Measurements from ENCODE around the gene PPARG. TPM values are rescaled to one million over a fixed set of nuclear protein-coding genes. Genes with fewer than 3 reads are reported as not detected.
"Not testable (repeated sequence)": the region's sequence is repeated elsewhere in the genome, so short reads cannot be mapped to it uniquely, and the experiment has no call there.

The PPARG gene
- total and polyA plus RNA-seq, 2 donors = 18.6 to 62.9 TPM

DNA sequence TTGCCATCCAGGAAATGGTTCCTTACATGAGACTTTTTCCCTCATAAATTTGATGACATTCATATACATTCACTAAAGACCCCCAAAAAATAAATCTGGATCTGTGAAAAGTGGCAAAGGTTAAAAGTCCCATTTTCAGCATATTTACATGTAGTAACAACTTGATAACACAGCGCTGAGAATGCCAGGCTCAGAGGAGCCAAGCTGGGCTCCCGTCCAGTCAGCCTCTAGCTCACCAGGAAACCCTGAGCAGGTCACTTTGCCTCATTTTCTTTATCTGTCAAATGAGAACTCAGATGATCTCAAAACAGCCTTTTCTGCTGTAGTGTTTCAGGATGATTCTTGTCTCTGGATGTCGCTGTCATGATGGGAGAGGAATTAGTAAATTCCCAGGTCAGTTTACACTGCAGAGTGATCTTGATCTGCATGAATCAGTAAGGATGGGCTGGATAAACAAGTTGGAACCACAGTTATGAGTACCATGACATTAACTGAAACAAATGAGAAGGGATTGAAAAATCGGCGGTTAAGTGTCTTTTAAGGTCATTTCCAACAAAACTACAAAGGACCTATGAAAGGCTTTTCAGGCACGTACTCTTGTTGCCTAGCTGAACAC lies 82.8 kb downstream of the PPARG start:
- Histone ChIP-seq H3K27ac (ENCODE audit: low read depth) (no peak overlapping the region), H3K36me3 (ENCODE audit: insufficient read depth) (peaks cover 2% of the 10 kb centered on the region), H3K4me3 (ENCODE audit: low read depth, low read length) (no peak overlapping the region), H3K4me1 (ENCODE audit: insufficient read depth) (no peaks in the 10 kb centered on the region)
- 34% methylated on average over 6 of the region's 6 CpGs for WGBS
- DNase-seq (ENCODE audit: extremely low spot score) = no peak

DNA sequence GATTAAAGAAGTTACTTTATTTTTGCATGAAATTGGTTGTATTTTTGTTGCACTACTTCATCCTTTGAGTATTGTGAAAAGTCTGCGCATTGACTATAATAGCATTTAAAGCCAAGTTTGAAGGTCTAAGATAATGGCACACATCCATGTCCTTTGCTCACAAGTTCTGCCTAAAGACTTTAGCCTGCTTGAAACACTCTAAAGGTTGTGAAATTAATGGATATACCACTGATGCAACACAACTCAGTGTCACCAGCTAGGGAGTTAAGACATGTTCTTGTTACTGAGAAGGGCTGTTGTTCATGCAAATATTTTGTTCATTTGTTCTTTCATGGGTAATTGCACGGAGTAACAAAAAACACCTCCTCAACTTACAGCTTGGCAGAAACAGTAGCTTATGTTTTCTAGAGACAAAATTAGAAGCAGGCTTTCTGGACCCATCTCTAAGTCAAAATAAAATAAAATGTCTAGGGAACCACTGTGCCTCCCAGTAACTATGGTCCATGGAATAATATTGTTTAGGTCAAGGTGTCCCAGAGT lies 83.9 kb downstream of the PPARG start:
- no peak overlapping the region for H3K27ac ChIP-seq (ENCODE audit: low read depth)
- peaks cover 2% of the 10 kb centered on the region for H3K36me3 ChIP-seq (ENCODE audit: insufficient read depth)
- 88% methylated on average over 2 of the region's 2 CpGs for WGBS
- no peaks in the 10 kb centered on the region for H3K4me1 ChIP-seq (ENCODE audit: insufficient read depth)
- no peak for DNase-seq (ENCODE audit: extremely low spot score)
- no peak overlapping the region for H3K4me3 ChIP-seq (ENCODE audit: low read depth, low read length)

DNA sequence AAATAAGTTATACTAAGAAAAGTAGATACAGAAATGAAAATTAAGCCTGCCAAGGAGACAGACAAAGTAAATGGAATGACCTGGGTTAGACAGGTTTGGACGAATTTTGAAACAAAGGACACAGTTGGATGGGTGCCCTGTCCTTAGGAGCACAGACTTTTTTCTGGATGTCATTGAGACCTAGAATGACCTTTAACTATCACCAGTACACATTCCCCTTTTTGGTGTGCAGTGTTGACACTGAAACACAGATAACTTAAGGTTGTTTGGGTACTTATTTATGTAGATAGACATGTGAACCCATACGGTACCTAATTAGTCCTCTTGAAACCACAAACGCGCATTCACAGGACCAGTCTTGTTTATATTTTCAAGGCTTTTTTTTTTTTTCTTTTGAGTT lies 86.7 kb downstream of the PPARG start:
- no peak for DNase-seq (ENCODE audit: extremely low spot score)
- peaks cover 2% of the 10 kb centered on the region for H3K36me3 ChIP-seq (ENCODE audit: insufficient read depth)
- no peak overlapping the region for H3K4me3 ChIP-seq (ENCODE audit: low read depth, low read length)
- H3K27ac ChIP-seq (ENCODE audit: low read depth) = no peak overlapping the region
- WGBS = 72% methylated on average over 4 of the region's 4 CpGs
- no peaks in the 10 kb centered on the region for H3K4me1 ChIP-seq (ENCODE audit: insufficient read depth)

DNA sequence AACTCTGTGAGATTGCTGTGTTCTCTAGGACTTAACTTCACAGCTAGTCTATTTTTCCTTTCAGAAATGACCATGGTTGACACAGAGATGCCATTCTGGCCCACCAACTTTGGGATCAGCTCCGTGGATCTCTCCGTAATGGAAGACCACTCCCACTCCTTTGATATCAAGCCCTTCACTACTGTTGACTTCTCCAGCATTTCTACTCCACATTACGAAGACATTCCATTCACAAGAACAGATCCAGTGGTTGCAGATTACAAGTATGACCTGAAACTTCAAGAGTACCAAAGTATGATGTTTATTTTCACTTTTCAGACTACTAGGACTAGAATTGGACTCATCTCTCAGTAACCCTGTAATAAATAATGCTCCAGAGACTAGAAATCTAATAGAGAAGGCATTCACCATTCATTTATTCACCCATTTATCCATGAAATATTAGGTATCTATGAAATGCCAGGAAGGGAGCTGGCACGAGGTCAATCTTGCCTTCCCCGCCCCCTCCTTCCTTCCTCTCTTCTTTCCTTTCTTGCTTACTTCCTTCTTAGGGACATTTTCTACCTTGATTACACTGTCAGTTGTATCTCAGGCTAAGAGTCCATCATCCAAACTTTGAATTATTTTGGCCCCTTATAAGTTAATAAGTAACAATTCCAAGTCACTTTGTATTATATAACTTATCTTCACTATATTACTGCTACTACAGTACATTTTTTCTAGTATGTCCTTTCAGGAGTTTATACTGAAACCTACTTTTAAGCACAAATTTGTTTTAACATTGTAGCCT lies 91.0 kb downstream of the PPARG start:
- Histone ChIP-seq H3K36me3 (ENCODE audit: insufficient read depth) (peaks cover 2% of the 10 kb centered on the region), H3K4me1 (ENCODE audit: insufficient read depth) (peaks cover 2% of the 10 kb centered on the region), H3K4me3 (ENCODE audit: low read depth, low read length) (no peak overlapping the region), H3K27ac (ENCODE audit: low read depth) (no peak overlapping the region)
- DNase-seq (ENCODE audit: extremely low spot score) = no peak
- WGBS = 75% methylated on average over 5 of the region's 5 CpGs

DNA sequence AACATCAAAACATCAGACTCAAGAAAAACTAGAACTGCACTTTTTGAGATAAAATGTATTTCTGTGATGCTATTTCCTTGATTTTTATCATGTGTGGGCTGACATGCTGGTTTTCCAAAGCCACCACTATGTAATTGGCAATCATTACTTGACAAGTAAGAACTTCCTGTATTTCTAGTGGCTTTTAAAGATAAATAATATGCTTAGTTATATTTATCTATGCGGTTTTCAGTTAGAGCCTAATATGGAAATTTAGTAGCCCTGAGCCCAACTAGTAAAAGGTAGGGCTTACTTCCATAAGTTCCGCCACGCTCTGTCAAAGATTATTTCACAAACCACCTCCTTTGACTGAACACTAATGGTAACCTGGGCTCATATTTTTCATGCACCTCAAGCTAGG lies 91.6 kb downstream of the PPARG start:
- no peak for DNase-seq (ENCODE audit: extremely low spot score)

DNA sequence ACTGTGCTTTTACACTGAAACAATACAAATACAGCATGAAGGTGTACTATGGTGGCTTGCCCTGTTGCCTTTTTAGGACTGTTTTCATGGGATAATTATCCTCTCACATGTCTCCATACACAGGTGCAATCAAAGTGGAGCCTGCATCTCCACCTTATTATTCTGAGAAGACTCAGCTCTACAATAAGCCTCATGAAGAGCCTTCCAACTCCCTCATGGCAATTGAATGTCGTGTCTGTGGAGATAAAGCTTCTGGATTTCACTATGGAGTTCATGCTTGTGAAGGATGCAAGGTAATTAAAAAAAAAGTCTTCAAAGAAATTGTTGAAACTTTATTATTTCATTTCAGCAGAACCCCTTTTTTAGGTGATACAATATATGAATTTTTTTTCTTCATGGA lies 92.3 kb downstream of the PPARG start:
- WGBS = 70% methylated on average over 1 of the region's 1 CpG
- no peak overlapping the region for H3K27ac ChIP-seq (ENCODE audit: low read depth)
- peaks cover under 1% of the 10 kb centered on the region for H3K36me3 ChIP-seq (ENCODE audit: insufficient read depth)
- H3K4me3 ChIP-seq (ENCODE audit: low read depth, low read length) = no peak overlapping the region
- peaks cover 2% of the 10 kb centered on the region for H3K4me1 ChIP-seq (ENCODE audit: insufficient read depth)
- DNase-seq (ENCODE audit: extremely low spot score) = no peak

More for the DNA sequence above, 91.6 kb downstream of the PPARG start:
- peaks cover 2% of the 10 kb centered on the region for H3K36me3 ChIP-seq (ENCODE audit: insufficient read depth)
- no peak overlapping the region for H3K27ac ChIP-seq (ENCODE audit: low read depth)
- WGBS = 66% methylated on average over 3 of the region's 3 CpGs
- H3K4me3 ChIP-seq (ENCODE audit: low read depth, low read length) = no peak overlapping the region
- peaks cover 2% of the 10 kb centered on the region for H3K4me1 ChIP-seq (ENCODE audit: insufficient read depth)

DNA sequence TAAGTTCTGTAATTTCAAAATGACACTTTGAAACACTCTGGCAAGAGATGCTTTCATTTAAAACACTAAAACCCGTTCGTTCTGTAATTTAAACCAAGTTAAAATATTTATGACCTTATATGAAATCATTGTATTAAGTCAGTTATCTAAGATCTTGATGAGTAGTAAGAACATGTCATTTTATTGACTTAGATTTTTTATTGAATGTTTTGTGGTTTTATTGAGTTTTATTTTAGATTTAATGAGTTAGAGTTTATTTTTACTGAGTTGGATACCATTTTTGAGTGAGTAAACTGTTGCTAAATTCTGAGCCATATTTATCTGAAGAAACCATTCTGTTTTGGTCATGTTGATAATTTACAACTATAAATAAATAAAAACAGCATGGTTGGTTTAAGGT lies 94.3 kb downstream of the PPARG start:
- no peak for DNase-seq (ENCODE audit: extremely low spot score)
- Histone ChIP-seq H3K4me3 (ENCODE audit: low read depth, low read length) (no peak overlapping the region), H3K4me1 (ENCODE audit: insufficient read depth) (peaks cover 2% of the 10 kb centered on the region), H3K36me3 (ENCODE audit: insufficient read depth) (no peaks in the 10 kb centered on the region), H3K27ac (ENCODE audit: low read depth) (no peak overlapping the region)
- 46% methylated on average over 2 of the region's 2 CpGs for WGBS

DNA sequence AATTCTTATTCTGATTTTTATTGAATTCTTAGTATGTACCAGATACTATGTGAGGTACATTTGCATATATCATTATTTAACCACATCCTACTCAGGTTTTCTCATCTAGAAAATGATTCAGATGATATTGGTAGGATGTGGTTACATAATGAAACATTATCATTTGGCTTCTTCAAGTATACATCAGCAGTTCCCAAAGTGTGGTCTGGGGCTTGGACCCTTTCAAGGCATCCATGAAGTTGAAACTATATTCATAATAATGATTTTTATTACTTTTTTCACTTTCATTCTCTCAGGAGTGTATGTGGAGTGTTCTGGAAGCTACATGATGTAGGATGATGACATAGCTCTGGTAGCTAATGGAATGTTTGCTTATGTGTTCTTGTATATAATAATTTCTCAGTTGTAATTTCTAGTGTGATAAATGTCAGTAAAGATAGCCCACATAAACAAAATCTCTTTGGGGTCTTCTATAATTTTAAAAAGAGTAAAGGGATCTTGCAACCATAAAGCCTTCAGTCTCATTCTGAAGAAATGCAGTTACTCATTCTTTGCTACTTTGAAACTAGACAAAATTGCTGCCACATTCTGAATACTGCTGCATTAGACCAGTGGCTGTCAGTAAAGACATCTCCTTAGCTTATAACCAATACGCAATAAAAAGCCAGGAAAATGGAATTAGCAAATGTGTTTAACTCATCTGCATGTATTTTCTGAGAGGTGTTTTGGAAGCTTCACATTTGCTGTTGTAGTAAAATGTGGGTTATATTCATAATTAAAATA lies 95.8 kb downstream of the PPARG start:
- H3K4me3 ChIP-seq (ENCODE audit: low read depth, low read length) = no peak overlapping the region
- peaks cover 2% of the 10 kb centered on the region for H3K4me1 ChIP-seq (ENCODE audit: insufficient read depth)
- no peak for DNase-seq (ENCODE audit: extremely low spot score)
- H3K27ac ChIP-seq (ENCODE audit: low read depth) = no peak overlapping the region
- 49% methylated on average over 1 of the region's 1 CpG for WGBS
- no peaks in the 10 kb centered on the region for H3K36me3 ChIP-seq (ENCODE audit: insufficient read depth)

DNA sequence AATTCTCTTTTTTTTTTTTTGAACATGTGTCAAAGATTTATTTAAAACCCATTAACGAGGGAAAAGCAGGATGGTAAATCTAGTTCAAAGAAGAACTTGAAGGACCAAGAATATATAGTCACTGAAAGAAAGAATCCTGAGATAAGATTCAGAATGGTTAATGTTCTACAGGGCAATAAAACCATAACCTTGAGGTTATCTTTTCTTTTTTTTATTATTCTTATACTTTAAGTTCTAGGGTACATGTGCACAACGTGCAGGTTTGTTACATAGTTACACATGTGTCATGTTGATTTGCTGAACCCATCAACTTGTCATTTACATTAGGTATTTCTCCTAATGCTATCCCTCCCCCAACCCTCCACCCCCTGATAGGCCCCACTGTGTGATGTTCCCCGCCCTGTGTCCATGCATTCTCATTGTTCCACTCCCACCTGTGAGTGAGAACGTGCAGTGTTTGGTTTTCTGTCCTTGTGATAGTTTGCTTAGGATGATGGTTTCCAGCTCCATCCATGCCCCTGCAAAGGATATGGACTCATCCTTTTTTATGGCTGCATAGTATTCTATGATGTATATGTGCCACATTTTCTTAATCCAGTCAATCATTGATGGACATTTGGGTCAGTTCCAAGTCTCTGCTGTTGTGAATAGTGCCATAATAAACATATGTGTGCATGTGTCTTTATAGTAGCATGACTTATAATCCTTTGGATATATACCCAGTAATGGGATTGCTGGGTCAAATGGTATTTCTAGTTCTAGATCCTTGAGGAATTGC lies 97.8 kb downstream of the PPARG start:
- not testable (repeated sequence) for H3K4me1 ChIP-seq (ENCODE audit: insufficient read depth); H3K27ac ChIP-seq (ENCODE audit: low read depth); H3K4me3 ChIP-seq (ENCODE audit: low read depth, low read length); H3K36me3 ChIP-seq (ENCODE audit: insufficient read depth); DNase-seq (ENCODE audit: extremely low spot score)
- 70% methylated on average over 4 of the region's 4 CpGs for WGBS

DNA sequence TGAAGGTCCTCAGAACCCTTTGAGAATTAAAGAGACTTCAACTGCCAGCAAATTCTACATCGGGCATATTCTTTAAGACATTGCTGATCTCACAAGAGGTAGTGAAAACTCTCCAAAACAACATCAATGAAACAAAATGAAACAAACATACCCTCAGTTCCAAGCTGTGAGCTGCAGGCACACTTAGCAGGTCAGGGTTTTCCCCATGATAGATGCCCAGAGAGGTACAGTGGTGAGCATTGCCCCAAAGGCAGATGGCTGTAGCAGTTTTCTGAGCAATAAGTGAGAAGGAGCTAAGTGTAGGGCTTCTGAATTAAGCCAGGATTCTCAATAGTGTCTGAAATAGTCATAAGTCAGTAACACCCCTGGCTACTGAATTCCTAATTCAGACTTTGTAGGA lies 99.3 kb downstream of the PPARG start:
- Histone ChIP-seq H3K27ac (ENCODE audit: low read depth) (no peak overlapping the region), H3K4me3 (ENCODE audit: low read depth, low read length) (no peak overlapping the region), H3K4me1 (ENCODE audit: insufficient read depth) (no peaks in the 10 kb centered on the region), H3K36me3 (ENCODE audit: insufficient read depth) (no peaks in the 10 kb centered on the region)
- 85% methylated on average over 1 of the region's 1 CpG for WGBS
- DNase-seq (ENCODE audit: extremely low spot score) = no peak

DNA sequence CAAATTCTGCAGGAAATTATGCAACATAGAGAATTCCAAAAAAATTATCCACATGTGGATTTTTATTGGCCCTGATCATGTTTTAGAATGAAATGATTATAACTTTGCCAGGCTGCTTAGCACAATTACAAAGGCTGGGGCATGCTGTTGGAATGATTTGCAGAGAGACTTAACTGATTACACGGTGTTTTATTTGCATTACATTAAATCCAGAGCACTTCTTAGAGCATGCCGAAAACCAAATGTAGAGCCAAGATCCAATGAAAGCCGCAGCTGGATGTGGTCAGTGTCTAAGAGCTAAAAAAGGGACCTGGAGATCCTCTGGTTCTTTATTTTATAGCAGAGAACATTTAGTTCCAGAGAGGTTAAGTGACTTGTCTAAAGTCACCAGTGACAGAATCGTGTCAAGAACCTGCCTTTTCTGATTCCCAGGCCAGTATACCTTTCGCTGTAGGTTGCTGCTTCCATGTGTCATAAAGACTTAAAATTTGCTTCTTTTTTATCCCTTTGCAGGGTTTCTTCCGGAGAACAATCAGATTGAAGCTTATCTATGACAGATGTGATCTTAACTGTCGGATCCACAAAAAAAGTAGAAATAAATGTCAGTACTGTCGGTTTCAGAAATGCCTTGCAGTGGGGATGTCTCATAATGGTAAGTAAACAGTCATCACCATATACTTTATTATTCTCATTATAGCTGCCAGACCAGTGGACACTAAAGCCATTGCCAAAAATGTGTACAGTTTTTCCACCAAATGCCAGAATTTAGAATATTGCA lies 103.4 kb downstream of the PPARG start:
- WGBS = 33% methylated on average over 8 of the region's 8 CpGs
- H3K4me3 ChIP-seq (ENCODE audit: low read depth, low read length) = no peak overlapping the region
- no peak for DNase-seq (ENCODE audit: extremely low spot score)
- peaks cover 2% of the 10 kb centered on the region for H3K36me3 ChIP-seq (ENCODE audit: insufficient read depth)
- H3K27ac ChIP-seq (ENCODE audit: low read depth) = no peak overlapping the region
- no peaks in the 10 kb centered on the region for H3K4me1 ChIP-seq (ENCODE audit: insufficient read depth)

DNA sequence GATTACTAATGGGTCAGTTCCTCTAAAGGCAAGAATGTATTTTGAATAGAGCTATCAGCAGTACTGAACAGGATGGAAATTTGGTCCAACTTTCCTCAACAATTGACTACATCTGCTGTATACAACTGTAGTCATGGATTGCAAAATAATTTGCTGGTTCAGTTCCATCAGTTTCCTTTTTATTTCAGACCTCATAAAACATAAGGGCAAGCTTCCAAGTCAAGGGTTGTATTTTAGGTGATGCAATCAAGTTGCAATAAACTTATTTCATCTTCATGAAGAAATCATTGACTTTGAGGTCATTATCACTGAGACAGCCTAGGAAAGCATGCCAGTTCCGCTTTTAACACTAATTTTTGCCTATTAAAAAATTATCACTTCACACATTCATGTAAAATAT lies 105.0 kb downstream of the PPARG start:
- 61% methylated on average over 1 of the region's 1 CpG for WGBS
- no peak overlapping the region for H3K27ac ChIP-seq (ENCODE audit: low read depth)
- no peak for DNase-seq (ENCODE audit: extremely low spot score)

More for the DNA sequence above, 105.0 kb downstream of the PPARG start:
- H3K4me3 ChIP-seq (ENCODE audit: low read depth, low read length) = no peak overlapping the region
- no peaks in the 10 kb centered on the region for H3K4me1 ChIP-seq (ENCODE audit: insufficient read depth)
- H3K36me3 ChIP-seq (ENCODE audit: insufficient read depth) = peaks cover 2% of the 10 kb centered on the region

Data from urinary bladder (tissue), 4 donors.